ENCODE results near the gene PER1.

PER1 gene

DNA sequence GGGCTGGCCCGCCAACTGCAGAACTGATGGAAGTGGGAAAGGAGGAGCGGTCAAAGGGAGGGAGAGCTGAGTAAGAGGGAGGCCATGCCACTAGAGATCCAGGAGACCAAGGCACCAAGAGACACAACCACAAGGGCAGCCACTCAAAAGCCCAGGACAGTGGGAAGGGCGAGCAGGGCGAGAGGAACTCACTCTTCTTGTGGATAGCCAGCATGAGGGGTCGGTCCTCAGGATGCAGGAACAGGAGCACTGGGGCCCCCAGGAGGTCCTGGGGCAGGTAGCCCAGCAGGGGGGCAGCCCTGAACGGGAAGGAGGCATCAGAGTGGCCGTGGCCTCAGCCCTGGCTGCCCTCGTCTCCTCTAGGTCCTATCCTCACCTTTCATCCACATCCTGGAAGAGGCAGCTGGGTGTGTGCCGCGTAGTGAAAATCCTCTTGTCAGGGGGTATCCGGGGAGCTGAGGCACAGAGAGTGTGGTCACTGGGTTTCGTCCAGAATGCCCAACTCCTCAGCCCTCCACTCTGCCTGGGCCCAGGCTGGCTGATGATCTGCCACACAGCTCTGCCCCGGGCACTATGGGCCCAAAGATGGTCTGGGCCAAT is 4.3 kb downstream of the PER1 start:
- no peak for DNase-seq
- peaks cover 54% of the 10 kb centered on the region for H3K36me3 ChIP-seq
- no peaks in the 10 kb centered on the region for H3K27me3 ChIP-seq (ENCODE audit: insufficient read depth, low read depth, severe bottlenecking)
- H3K27ac ChIP-seq: no peak overlapping the region
- no peak overlapping the region for H3K4me3 ChIP-seq (ENCODE audit: low read depth, low read length)
- TF ChIP-seq, protein P1, sequence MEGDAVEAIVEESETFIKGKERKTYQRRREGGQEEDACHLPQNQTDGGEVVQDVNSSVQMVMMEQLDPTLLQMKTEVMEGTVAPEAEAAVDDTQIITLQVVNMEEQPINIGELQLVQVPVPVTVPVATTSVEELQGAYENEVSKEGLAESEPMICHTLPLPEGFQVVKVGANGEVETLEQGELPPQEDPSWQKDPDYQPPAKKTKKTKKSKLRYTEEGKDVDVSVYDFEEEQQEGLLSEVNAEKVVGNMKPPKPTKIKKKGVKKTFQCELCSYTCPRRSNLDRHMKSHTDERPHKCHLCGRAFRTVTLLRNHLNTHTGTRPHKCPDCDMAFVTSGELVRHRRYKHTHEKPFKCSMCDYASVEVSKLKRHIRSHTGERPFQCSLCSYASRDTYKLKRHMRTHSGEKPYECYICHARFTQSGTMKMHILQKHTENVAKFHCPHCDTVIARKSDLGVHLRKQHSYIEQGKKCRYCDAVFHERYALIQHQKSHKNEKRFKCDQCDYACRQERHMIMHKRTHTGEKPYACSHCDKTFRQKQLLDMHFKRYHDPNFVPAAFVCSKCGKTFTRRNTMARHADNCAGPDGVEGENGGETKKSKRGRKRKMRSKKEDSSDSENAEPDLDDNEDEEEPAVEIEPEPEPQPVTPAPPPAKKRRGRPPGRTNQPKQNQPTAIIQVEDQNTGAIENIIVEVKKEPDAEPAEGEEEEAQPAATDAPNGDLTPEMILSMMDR (IDR thresholded peaks at IDR 0.05; ENCODE audit: low read depth, low read length): no peak
- H3K9me3 ChIP-seq (ENCODE audit: severe bottlenecking): no peaks in the 10 kb centered on the region

DNA sequence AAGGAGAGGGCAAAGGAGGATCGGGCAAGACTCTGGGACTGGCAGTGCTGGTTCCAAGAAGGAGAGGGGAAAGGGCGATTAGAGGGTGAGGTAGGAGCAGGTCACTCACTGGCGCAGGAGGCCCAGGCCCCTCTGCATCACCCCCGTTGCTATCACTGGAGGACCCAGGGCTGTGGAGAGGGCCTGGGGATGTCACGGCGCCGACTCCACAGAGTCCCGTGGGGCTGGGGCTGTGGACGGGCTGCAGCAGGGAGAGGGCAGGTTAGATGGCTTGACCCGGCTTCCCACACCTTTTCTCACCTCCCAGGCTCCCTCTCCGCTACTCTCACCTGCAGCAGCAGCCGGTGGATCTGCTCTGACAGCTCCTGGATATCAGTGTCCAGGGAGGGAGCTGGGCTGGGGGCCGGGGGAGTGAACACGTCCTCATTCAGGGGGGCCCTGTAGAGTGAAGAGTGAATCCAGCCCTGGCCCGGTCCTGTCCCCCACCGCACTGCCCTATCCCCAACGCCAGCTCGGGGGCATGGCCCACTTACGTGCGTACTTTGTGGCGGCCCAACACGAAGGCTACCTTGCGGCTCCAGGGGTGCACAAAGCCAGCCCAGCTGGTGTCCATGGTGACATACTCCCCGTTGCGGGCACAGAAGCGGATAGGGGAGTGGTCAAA is 4.9 kb downstream of the PER1 start:
- Histone ChIP-seq H3K27ac (no peak overlapping the region), H3K4me3 (ENCODE audit: low read depth, low read length) (no peak overlapping the region), H3K27me3 (ENCODE audit: insufficient read depth, low read depth, severe bottlenecking) (no peaks in the 10 kb centered on the region), H3K9me3 (ENCODE audit: severe bottlenecking) (no peaks in the 10 kb centered on the region), H3K36me3 (peaks cover 60% of the 10 kb centered on the region)
- TF ChIP-seq, protein P1 (IDR thresholded peaks at IDR 0.05; ENCODE audit: low read depth, low read length): no peak
- no peak for DNase-seq

DNA sequence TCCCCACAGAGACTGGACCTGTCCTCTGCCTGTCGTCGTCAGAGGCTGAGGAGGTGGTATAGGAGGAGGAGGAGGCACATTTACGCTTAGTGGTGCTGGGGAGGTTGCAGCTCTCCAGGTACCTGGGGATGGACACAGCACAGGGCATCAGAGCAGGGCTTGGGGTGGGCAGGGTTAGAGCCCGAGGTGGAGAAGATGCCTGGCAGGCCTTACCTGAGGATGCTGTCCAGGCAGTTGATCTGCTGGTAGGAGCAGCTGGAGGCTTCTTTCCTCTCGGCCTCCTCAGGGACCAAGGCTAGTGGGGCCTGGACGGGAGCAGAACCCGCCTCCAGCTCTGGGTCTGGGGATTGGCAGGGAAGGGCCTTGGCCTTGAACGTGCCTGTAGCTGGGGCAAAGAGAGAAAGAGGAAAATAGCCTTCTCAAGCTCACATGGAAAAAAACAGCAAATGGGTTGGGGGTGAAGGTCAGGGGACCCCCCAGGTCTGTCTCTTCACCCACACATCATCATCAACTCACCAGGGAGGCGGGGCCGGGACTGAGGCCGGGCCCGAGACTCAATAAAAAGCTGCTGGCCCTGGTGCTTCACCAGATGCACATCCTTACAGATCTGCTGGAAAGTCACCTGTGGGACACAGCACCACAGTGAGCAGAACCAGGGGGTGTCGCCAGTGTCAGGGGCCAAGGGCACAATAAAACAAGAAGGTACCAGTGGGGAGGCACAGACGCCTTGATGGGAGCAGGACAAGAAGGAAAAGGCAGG is 5.6 kb downstream of the PER1 start:
- Histone ChIP-seq H3K9me3 (ENCODE audit: severe bottlenecking) (no peaks in the 10 kb centered on the region), H3K4me3 (ENCODE audit: low read depth, low read length) (no peak overlapping the region), H3K27ac (no peak overlapping the region), H3K36me3 (peaks cover 66% of the 10 kb centered on the region), H3K27me3 (ENCODE audit: insufficient read depth, low read depth, severe bottlenecking) (no peaks in the 10 kb centered on the region)
- no peak for DNase-seq
- TF ChIP-seq, protein P1 (IDR thresholded peaks at IDR 0.05; ENCODE audit: low read depth, low read length): no peak

DNA sequence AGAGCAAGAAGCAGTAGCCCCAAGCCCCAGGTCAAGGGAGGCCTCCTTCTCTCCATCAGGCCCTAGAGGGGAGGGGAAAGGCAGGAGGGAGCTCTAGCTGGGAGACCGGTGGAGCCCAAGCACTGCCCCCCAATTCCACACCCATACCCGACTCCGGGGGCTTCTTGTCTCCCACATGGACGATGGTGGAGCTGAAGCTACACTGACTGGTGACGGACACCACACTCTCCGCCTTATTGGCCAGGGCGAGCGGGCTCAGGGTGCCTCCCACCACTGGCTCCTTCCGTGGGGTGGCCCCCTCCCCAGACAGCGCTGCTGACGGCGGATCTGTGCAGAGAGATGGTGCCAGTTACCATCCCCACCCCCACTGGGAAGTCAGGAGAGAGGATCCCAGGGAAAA is 6.4 kb downstream of the PER1 start:
- DNase-seq: no peak
- H3K4me3 ChIP-seq (ENCODE audit: low read depth, low read length): no peak overlapping the region
- no peaks in the 10 kb centered on the region for H3K9me3 ChIP-seq (ENCODE audit: severe bottlenecking)
- H3K36me3 ChIP-seq: peaks cover 72% of the 10 kb centered on the region
- TF ChIP-seq, protein P1 (IDR thresholded peaks at IDR 0.05; ENCODE audit: low read depth, low read length): no peak
- no peak overlapping the region for H3K27ac ChIP-seq
- no peaks in the 10 kb centered on the region for H3K27me3 ChIP-seq (ENCODE audit: insufficient read depth, low read depth, severe bottlenecking)

DNA sequence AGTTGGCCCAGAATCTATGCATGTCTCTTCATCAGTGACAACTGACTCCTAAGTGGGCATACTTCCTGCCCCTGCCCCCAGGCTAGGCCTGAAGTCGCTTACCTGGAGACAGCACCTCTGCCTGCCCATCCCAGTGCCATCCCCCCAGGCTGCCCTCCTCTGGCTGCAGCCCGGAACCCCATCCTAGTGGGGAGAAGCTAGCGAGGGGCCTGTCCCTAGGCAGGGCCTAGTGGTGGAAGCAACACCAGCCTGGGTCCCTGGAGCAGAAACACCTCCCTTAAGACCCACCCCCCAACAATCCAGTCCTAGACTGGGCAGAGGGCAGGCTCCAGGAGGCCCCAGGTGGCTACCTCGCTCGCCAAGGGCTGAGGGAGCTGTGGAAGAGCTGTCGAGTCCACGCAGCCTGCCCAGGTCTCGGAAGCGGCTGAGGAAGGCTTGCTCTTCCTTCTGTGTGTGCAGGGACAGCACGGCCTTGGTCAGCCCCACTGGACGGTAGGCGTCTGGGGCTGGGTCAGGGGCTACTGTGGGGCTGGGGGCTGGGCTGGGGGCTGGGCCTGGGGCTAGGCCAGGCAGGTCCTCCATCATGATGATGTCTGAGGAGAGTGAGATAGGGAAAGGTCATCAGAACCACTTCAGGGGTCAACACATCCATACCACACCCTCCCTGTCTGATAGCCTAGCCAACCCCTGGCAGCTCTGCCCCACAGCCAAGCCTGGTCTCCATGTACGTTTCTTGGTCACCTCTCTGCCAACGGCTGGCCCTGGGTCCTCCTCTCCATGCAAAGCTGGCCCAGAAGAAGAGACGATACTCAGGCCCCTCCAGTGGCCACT is 7.6 kb downstream of the PER1 start:
- TF ChIP-seq, protein P1 (IDR thresholded peaks at IDR 0.05; ENCODE audit: low read depth, low read length): no peak
- Histone ChIP-seq H3K9me3 (ENCODE audit: severe bottlenecking) (no peaks in the 10 kb centered on the region), H3K27ac (no peak overlapping the region), H3K27me3 (ENCODE audit: insufficient read depth, low read depth, severe bottlenecking) (no peaks in the 10 kb centered on the region), H3K4me3 (ENCODE audit: low read depth, low read length) (no peak overlapping the region), H3K36me3 (peaks cover 73% of the 10 kb centered on the region)
- DNase-seq: no peak

Measured in WERI-Rb-1 (cell line).